Measurements from ENCODE around the gene TTLL9.

Gene TTLL9

DNA sequence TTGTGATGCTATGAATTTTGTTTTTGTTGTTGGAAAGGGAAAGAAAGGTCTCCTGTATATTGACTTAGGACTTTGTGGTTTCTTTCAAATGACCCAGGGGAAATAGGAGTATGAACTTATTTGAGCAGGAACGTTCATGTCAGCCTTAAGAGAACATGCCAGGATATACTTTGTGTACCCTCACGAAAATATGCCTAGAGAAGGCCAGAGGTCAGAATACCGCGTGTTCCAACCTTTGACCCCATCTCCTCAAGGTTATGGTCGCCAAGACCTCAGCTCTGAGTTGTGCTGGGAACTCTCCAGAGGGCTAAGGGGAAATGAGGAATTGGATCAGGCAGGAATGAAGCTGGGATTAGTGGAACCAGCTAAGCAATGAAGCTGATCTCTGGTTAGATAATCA is 11.5 kb downstream of the TTLL9 start:
- no peak overlapping the region for H3K4me3 ChIP-seq (ENCODE audit: low read depth, low read length)
- DNase-seq (ENCODE audit: low read depth) = no peak
- TF ChIP-seq, protein P1, sequence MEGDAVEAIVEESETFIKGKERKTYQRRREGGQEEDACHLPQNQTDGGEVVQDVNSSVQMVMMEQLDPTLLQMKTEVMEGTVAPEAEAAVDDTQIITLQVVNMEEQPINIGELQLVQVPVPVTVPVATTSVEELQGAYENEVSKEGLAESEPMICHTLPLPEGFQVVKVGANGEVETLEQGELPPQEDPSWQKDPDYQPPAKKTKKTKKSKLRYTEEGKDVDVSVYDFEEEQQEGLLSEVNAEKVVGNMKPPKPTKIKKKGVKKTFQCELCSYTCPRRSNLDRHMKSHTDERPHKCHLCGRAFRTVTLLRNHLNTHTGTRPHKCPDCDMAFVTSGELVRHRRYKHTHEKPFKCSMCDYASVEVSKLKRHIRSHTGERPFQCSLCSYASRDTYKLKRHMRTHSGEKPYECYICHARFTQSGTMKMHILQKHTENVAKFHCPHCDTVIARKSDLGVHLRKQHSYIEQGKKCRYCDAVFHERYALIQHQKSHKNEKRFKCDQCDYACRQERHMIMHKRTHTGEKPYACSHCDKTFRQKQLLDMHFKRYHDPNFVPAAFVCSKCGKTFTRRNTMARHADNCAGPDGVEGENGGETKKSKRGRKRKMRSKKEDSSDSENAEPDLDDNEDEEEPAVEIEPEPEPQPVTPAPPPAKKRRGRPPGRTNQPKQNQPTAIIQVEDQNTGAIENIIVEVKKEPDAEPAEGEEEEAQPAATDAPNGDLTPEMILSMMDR (IDR thresholded peaks at IDR 0.05; ENCODE audit: low read depth, low read length, missing control alignments) = no peak

GRCh38 chr20:31883829-31884228 is 13.4 kb downstream of the TTLL9 start:
- H3K4me3 ChIP-seq (ENCODE audit: low read depth, low read length) = no peak overlapping the region
- TF ChIP-seq, protein P1 (IDR thresholded peaks at IDR 0.05; ENCODE audit: low read depth, low read length, missing control alignments) = no peak
- DNase-seq (ENCODE audit: low read depth) = no peak

GRCh38 chr20:31890646-31891045 is 20.2 kb downstream of the TTLL9 start:
- no peak for DNase-seq (ENCODE audit: low read depth)
- TF ChIP-seq, protein P1 (IDR thresholded peaks at IDR 0.05; ENCODE audit: low read depth, low read length, missing control alignments) = no peak
- H3K4me3 ChIP-seq (ENCODE audit: low read depth, low read length) = no peak overlapping the region

DNA sequence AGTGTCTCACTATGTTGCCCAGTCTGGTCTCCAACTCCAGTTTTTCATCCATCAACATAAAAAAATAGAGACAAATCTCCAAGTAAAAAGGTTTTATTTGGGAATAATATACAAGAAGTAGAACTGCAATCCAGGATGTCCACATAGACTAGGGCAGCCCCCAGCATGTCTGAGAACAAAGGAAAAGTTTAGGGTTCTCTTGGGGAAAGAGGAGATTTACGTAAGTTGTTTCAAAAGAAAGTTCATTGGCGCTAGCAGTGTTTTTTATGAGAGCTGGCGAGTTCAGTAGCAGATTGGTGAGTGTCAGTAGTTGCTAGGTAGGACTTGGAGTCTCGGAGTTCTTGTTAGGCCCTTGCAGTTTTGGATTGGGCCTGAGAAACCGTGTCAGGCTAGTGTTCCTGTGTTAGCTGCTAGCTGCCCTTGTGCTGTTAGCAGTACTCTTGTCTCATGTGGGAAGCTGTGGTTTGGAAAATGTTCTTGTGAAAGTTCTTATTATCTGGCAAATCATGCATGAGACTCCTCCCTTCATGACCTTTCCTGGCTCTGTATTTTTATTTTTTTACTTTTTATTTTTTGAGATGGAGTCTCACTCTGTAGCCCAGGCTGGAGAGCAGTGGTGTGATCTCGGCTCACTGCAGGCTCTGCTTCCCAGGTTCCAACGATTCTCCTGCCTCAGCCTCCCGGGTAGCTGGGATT is 24.7 kb downstream of the TTLL9 start:
- H3K4me3 ChIP-seq (ENCODE audit: low read depth, low read length) = no peak overlapping the region
- TF ChIP-seq, protein P1 (IDR thresholded peaks at IDR 0.05; ENCODE audit: low read depth, low read length, missing control alignments) = no peak
- DNase-seq (ENCODE audit: low read depth) = peak; percentile 86

- DNase-seq (ENCODE audit: low read depth) = no peak
- H3K4me3 ChIP-seq (ENCODE audit: low read depth, low read length) = no peak overlapping the region
- TF ChIP-seq, protein P1 (IDR thresholded peaks at IDR 0.05; ENCODE audit: low read depth, low read length, missing control alignments) = no peak
Measured at GRCh38 chr20:31896049-31896448, 25.6 kb downstream of the TTLL9 start.

DNA sequence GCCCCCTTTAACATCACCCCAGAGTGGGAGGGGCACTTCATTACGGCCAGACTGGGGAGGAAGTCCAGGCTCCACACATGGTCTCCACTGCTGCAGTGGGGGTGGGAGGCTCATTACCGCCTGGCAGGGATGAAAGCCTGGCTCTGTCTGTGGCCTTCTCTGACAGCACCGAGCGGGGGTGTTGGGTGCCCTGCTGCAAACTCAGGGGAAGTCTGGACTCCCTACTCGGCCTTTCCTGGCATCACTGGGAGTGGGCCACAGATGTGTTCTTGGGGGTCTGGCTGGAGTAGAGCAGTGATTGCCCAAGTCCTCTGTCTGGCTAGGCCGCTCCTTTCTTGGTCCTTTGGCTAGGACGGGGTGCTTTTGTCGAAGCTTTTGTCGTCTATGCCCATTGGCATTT is 27.1 kb downstream of the TTLL9 start:
- H3K4me3 ChIP-seq (ENCODE audit: low read depth, low read length) = no peak overlapping the region
- DNase-seq (ENCODE audit: low read depth) = no peak
- TF ChIP-seq, protein P1 (IDR thresholded peaks at IDR 0.05; ENCODE audit: low read depth, low read length, missing control alignments) = no peak

- H3K4me3 ChIP-seq (ENCODE audit: low read depth, low read length) = no peak overlapping the region
- TF ChIP-seq, protein P1 (IDR thresholded peaks at IDR 0.05; ENCODE audit: low read depth, low read length, missing control alignments) = no peak
- no peak for DNase-seq (ENCODE audit: low read depth)
Measured at GRCh38 chr20:31901615-31902014, 31.2 kb downstream of the TTLL9 start.

Measured in GM12864 (cell line).